Esophagus muscularis mucosa (tissue), 4 donors: ENCODE data around the gene CARMIL1. TPM values are rescaled to one million over a fixed set of nuclear protein-coding genes. Genes with fewer than 3 reads are reported as not detected.
A peak's percentile ranks its signal among the peaks of the same experiment; 100 is the strongest.

ENCODE experiments used
- DNase-seq: peaks from one replicate; pipeline ENCODE4 v3.0.0-alpha.2; 2017; ENCODE audit errors: extremely low spot score
- H3K27ac ChIP-seq, 4 donors: fragments of 200-600 bp; sonication (generic); replicated peaks in 1 of 4; 1 replicate in 3 of 4; 2 replicates in 1 of 4; pipeline ENCODE4 v1.5.1; 2016 to 2019; ENCODE audit warnings: mild to moderate bottlenecking in 1 of 4
- H3K27me3 ChIP-seq, 4 donors: fragments of 200-600 bp; sonication (generic); one replicate each; pipeline versions ENCODE4 v1.5.1 to v1.6.0; 2016 to 2019
- H3K36me3 ChIP-seq, 4 donors: fragments of 200-600 bp; sonication (generic); one replicate each; pipeline ENCODE4 v1.5.1; 2016 to 2019
- H3K4me1 ChIP-seq, 4 donors: fragments of 200-600 bp; sonication (generic); one replicate each; pipeline ENCODE4 v1.5.1; 2016 to 2019
- H3K4me3 ChIP-seq, 4 donors: fragments of 200-600 bp; sonication (generic); 1 replicate in 2 of 4; 2 replicates in 2 of 4; pipeline ENCODE4 v1.5.1; 2016 to 2019; ENCODE audit warnings: mild to moderate bottlenecking in 4 of 4, moderate library complexity in 1 of 4
- H3K9me3 ChIP-seq, 4 donors: fragments of 200-600 bp; sonication (generic); 1 replicate in 3 of 4; 2 replicates in 1 of 4; pipeline ENCODE4 v1.5.1; 2016 to 2019
- EP300 ChIP-seq: sonication (generic); formaldehyde crosslinking; IDR thresholded peaks from one replicate; pipeline ENCODE4 v1.6.1; 2017; ENCODE audit warnings: antibody characterized with exemption
- POLR2A ChIP-seq: fragments of 450-650 bp; IDR thresholded peaks from one replicate; pipeline ENCODE4 v1.6.1; 2017; ENCODE audit warnings: antibody characterized with exemption, moderate library complexity, mild to moderate bottlenecking, low read depth
- POLR2AphosphoS5 ChIP-seq, 2 donors: sonication (generic); formaldehyde crosslinking; IDR thresholded peaks; one replicate each; pipeline ENCODE4 v1.6.1; 2017; ENCODE audit warnings: antibody characterized with exemption in 2 of 2
- WGBS: methylation state at CpG from one replicate; pipeline ENCODE4 v1.1.5; 2018; 5-methylcytosine and 5-hydroxymethylcytosine counted together
- intact Hi-C: fragments of 100-400 bp; cut with DNase I; formaldehyde crosslinking; loops from one replicate; pipeline ENCODE4 v1.15.1; 2023
- total RNA-seq, 4 donors: library from RNA; depleted of rRNA; stranded (reverse); fragments of >200 nt; gene quantifications; one replicate each; pipeline versions ENCODE4 v1.1.0 to v1.2.1, GENCODE V29; 2016
- TF ChIP-seq, protein P1 (sequence below), 3 experiments: fragments of 200-600 bp in 2 of 3; fragments of 450-650 bp in 1 of 3; sonication (generic) in 2 of 3; IDR thresholded peaks; one replicate each; pipeline ENCODE4 v1.5.1; 2017 to 2019; ENCODE audit warnings: antibody characterized with exemption in 3 of 3, mild to moderate bottlenecking in 2 of 3, moderate library complexity in 1 of 3

The CARMIL1 gene
- total RNA-seq, 4 donors from 2014 or later: 10.0 to 12.1 (median 11.1) TPM

DNA sequence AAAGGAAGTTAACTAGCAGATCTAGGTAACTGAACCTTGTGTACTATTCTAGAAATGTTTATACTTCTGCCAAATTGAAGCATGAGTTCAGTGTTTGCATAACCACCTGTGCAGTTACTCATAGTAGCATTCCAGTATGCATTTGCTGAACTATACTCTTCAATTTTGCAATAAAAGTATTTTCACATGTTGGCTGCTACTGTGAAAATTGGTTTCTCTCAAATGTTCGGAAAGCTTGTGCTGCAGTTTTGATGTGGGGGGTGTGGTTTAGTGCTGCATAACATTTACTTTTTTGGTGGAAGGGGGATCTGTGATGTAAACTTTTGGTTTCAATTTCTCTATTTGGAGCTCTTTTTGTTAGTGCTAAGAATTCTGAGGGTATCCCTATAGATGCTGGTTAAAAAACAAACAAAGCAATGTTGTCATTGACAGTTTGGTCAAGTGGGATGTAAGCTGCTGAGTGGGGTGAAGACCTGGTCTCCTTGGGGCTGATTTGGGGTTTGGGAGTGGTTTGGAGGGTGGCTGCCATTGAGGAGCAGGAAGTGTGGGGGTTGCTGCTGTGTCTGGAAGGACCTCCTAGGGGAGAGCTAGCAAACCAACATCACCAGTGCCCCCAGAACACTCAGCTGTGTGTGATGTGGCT is 87.8 kb downstream of the CARMIL1 start:
- TF ChIP-seq, protein P1, sequence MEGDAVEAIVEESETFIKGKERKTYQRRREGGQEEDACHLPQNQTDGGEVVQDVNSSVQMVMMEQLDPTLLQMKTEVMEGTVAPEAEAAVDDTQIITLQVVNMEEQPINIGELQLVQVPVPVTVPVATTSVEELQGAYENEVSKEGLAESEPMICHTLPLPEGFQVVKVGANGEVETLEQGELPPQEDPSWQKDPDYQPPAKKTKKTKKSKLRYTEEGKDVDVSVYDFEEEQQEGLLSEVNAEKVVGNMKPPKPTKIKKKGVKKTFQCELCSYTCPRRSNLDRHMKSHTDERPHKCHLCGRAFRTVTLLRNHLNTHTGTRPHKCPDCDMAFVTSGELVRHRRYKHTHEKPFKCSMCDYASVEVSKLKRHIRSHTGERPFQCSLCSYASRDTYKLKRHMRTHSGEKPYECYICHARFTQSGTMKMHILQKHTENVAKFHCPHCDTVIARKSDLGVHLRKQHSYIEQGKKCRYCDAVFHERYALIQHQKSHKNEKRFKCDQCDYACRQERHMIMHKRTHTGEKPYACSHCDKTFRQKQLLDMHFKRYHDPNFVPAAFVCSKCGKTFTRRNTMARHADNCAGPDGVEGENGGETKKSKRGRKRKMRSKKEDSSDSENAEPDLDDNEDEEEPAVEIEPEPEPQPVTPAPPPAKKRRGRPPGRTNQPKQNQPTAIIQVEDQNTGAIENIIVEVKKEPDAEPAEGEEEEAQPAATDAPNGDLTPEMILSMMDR (IDR thresholded peaks at IDR 0.05): no peak
- TF ChIP-seq POLR2AphosphoS5 (IDR thresholded peaks at IDR 0.05): no peak
- TF ChIP-seq POLR2A: no peak
- no peak for TF ChIP-seq EP300
- H3K27ac ChIP-seq: no peak overlapping the region

DNA sequence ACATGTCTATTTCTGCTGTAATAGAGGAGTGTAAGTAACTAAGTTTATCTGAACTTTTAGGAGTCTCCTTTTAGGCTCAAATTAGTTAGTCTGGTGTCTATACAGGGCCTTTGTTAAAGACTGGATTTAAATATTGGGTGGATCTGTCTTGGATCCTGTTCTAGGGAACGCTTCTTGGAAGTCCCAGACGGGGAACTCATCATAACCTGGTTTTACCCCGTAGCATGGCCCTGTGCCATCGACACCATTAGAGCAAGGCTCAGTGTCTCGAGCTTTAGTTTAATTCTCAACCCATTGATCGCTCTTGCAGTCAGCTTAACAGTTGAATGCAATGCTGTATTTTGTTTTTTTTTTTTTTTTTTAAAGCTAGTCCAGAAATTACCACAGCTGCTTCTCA is 89.9 kb downstream of the CARMIL1 start:
- Histone ChIP-seq H3K27me3 (no peaks in the 10 kb centered on the region), H3K4me3 (no peak overlapping the region), H3K27ac (peak overlapping the region in 3 of 4 donors; percentile 3 to 51 (median 44)), H3K36me3 (no peaks in the 10 kb centered on the region), H3K9me3 (no peaks in the 10 kb centered on the region), H3K4me1 (peaks cover 0 to 26% (median 11%) of the 10 kb centered on the region in 4 donors)
- 69% methylated on average over 6 of the region's 6 CpGs for WGBS
- TF ChIP-seq EP300 (no peak), POLR2AphosphoS5 (IDR thresholded peaks at IDR 0.05) (no peak), POLR2A (no peak)
- TF ChIP-seq, protein P1 (IDR thresholded peaks at IDR 0.05): no peak
- DNase-seq: peak; percentile 75
- intact Hi-C loops: no loop called here

More for the DNA sequence above, 87.8 kb downstream of the CARMIL1 start:
- WGBS: 78% methylated on average over 1 of the region's 1 CpG
- intact Hi-C loops: no loop called here
- H3K36me3 ChIP-seq: no peaks in the 10 kb centered on the region
- peak; percentile 68 for DNase-seq
- no peaks in the 10 kb centered on the region for H3K9me3 ChIP-seq
- no peaks in the 10 kb centered on the region for H3K27me3 ChIP-seq
- peaks cover 0 to 26% (median 11%) of the 10 kb centered on the region in 4 donors for H3K4me1 ChIP-seq
- no peak overlapping the region for H3K4me3 ChIP-seq

DNA sequence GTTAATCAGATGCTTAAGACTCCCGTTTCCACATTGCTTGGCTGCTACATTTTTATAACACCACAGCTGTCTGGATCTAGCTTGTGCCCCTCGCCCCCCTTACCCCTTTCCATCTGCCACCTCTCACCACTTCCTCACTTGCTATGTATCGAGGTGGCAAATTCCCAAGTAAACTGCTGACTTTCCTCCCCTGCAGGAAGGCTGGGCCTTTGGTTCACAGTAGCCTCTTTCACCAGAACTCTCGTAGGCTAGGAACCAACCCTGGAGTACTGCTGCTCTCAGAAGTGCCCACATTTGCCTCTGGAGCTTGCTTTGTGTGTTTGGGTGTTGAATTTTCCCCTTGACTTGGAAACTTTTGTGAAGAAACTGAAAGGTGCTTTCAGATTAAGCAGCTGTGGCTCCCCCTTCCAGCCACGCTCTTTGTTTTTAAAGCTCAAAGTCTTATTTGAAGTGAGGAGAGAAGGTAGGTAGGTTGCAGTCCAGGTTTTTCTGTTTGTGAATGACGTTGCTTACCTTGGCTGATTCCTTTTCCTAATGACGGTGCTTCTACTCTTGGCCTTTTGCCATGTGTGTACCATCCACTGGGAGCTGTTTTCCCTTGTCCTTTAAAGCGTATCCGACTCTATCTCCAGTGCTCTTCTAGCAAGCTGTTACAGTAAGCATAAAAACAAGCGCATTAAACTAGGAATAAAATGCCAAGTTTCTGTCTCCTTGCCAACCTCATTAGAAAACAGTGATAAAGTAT is 90.4 kb downstream of the CARMIL1 start:
- H3K27me3 ChIP-seq: no peaks in the 10 kb centered on the region
- H3K9me3 ChIP-seq: no peaks in the 10 kb centered on the region
- no peak for TF ChIP-seq EP300
- peak; percentile 80 for DNase-seq
- intact Hi-C loops: no loop called here
- H3K4me1 ChIP-seq: peaks cover 0 to 26% (median 11%) of the 10 kb centered on the region in 4 donors
- peak overlapping the region in 1 of 4 donors; percentile 7 for H3K4me3 ChIP-seq
- no peaks in the 10 kb centered on the region for H3K36me3 ChIP-seq
- 65% methylated on average over 9 of the region's 10 CpGs for WGBS
- H3K27ac ChIP-seq: peak overlapping the region in 2 of 4 donors; percentile 44 to 51

- no peak overlapping the region for H3K4me3 ChIP-seq
- no peaks in the 10 kb centered on the region for H3K36me3 ChIP-seq
- TF ChIP-seq, protein P1 (IDR thresholded peaks at IDR 0.05): no peak
- TF ChIP-seq POLR2AphosphoS5 (IDR thresholded peaks at IDR 0.05) (no peak), EP300 (no peak)
- H3K27ac ChIP-seq: no peak overlapping the region
- H3K9me3 ChIP-seq: peaks cover 0 to 6% (median 2%) of the 10 kb centered on the region in 4 donors
- no peaks in the 10 kb centered on the region for H3K27me3 ChIP-seq
- 78% methylated on average over 10 of the region's 10 CpGs for WGBS
- intact Hi-C loops: no loop called here
- peaks cover 0 to 26% (median 11%) of the 10 kb centered on the region in 4 donors for H3K4me1 ChIP-seq
- peak; percentile 42 for DNase-seq
Observed at GRCh38 chr6:25370178-25371036, 91.2 kb downstream of the CARMIL1 start.

DNA sequence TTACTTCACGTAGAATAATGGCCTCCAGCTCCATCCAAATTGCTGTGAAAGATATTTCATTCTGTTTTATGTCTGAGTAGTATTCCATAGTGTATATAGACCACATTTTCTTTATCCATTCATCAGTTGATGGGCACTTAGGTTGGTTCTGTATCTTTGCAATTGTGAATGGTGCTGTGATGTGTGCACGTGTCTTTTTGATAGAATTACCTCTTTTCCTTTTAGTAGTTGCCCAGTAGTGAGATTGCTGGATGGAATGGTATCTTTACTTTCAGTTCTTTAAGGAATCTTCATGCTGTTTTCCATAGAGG is 91.8 kb downstream of the CARMIL1 start:
- intact Hi-C loops: no loop called here
- 89% methylated on average over 2 of the region's 2 CpGs for WGBS
- Histone ChIP-seq H3K4me1 (peaks cover 0 to 26% (median 11%) of the 10 kb centered on the region in 4 donors), H3K4me3 (no peak overlapping the region), H3K27me3 (no peaks in the 10 kb centered on the region), H3K9me3 (peaks cover 0 to 7% (median 2%) of the 10 kb centered on the region in 4 donors), H3K27ac (no peak overlapping the region), H3K36me3 (no peaks in the 10 kb centered on the region)
- DNase-seq: no peak
- TF ChIP-seq EP300 (no peak), POLR2AphosphoS5 (IDR thresholded peaks at IDR 0.05) (no peak), POLR2A (no peak)
- TF ChIP-seq, protein P1 (IDR thresholded peaks at IDR 0.05): no peak
